Hepatocyte (in vitro differentiated cells): ENCODE measurements around the gene CDK14.

ENCODE experiments used
- CTCF ChIP-seq: fragments of 200-600 bp; sonication (generic); IDR thresholded peaks from 2 replicates; pipeline ENCODE4 v1.5.1; 2016; ENCODE audit warnings: antibody characterized with exemption, mild to moderate bottlenecking; ENCODE audit not compliant: poor library complexity
- EZH2 ChIP-seq: fragments of 200-600 bp; sonication (generic); IDR thresholded peaks from 2 replicates; pipeline ENCODE4 v1.6.1; 2016; ENCODE audit warnings: antibody characterized with exemption, mild to moderate bottlenecking, borderline replicate concordance

GRCh38 chr7:90713628-90714027 is 117.5 kb downstream of the CDK14 start:
- TF ChIP-seq CTCF = no peak
- TF ChIP-seq EZH2 = no peak
